ENCODE results near the gene B4GALT2.

Gene B4GALT2

DNA sequence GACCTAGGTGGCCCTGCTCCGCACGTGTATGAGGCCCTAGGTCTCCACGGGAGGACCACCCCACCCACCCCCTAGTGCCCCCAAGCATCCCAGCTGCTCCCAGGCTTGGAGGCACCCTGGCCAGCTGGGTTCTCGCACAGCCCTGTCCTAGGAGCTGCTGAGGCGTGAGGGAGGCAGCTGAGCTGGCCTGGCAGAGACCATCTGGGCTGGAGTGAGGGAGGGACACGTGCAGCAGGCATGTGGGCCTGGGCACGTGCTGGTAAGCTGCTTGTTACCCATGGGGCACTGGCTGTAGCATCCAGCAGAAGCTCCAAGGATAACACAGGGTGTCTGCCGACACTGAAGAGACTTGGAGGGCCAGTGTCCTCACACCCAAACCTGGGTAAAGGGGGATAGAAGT is 42.1 kb downstream of the B4GALT2 start:
- H3K27me3 ChIP-seq (ENCODE audit: insufficient read depth, low read length) = no peaks in the 10 kb centered on the region
- H2AFZ ChIP-seq (ENCODE audit: low read length, unreplicated experiment) = no peak overlapping the region
- no peaks in the 10 kb centered on the region for H3K36me3 ChIP-seq (ENCODE audit: insufficient read depth, low read length)
- H3K4me1 ChIP-seq (ENCODE audit: control insufficient read depth, insufficient read depth, low read length, unreplicated experiment) = peaks cover 10% of the 10 kb centered on the region
- no peaks in the 10 kb centered on the region for H3K79me2 ChIP-seq (ENCODE audit: control insufficient read depth, insufficient read depth, low read length, unreplicated experiment)
- no peak overlapping the region for H3K4me3 ChIP-seq (ENCODE audit: low read depth, low read length)
- no peak overlapping the region for H3K27ac ChIP-seq (ENCODE audit: low read depth, low read length)

DNA sequence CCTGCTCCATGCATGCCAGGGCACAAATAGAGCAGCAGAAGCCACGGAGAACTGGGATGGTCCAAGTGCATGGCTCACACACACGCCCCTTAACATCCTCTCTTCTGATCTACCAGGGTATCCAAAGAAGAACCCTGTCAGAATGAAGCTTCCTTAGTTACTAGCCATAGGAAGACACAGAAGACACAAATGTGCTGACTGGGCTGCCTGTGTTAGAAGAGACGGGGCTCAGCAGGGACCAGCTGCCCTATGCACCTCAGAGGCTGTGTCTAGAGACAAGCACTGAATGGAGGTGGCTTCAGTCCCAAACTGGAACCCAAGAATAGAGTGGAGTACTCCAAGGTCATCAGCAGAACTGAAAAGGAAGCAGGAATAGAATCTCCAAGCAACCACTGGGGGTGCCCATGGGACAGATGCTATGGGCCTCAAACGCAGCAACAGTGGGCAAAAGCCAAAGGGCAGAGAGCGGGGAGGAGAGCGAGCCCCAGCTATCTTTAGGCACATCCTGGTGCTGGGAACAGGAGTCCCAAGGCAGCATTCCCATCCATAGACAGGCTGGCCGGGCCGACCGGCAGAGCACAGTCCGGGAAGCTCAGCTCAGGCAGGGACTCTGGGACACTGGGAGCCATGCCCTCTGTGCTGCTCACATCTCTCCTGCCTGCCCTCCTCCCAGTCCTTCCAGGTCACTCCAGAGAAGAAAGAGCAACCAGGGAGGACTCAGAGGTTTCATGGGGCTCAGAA is 42.7 kb downstream of the B4GALT2 start:
- Histone ChIP-seq H3K27ac (ENCODE audit: low read depth, low read length) (no peak overlapping the region), H3K27me3 (ENCODE audit: insufficient read depth, low read length) (no peaks in the 10 kb centered on the region), H2AFZ (ENCODE audit: low read length, unreplicated experiment) (no peak overlapping the region), H3K4me1 (ENCODE audit: control insufficient read depth, insufficient read depth, low read length, unreplicated experiment) (peaks cover 10% of the 10 kb centered on the region), H3K4me3 (ENCODE audit: low read depth, low read length) (no peak overlapping the region), H3K36me3 (ENCODE audit: insufficient read depth, low read length) (no peaks in the 10 kb centered on the region), H3K79me2 (ENCODE audit: control insufficient read depth, insufficient read depth, low read length, unreplicated experiment) (no peaks in the 10 kb centered on the region)

DNA sequence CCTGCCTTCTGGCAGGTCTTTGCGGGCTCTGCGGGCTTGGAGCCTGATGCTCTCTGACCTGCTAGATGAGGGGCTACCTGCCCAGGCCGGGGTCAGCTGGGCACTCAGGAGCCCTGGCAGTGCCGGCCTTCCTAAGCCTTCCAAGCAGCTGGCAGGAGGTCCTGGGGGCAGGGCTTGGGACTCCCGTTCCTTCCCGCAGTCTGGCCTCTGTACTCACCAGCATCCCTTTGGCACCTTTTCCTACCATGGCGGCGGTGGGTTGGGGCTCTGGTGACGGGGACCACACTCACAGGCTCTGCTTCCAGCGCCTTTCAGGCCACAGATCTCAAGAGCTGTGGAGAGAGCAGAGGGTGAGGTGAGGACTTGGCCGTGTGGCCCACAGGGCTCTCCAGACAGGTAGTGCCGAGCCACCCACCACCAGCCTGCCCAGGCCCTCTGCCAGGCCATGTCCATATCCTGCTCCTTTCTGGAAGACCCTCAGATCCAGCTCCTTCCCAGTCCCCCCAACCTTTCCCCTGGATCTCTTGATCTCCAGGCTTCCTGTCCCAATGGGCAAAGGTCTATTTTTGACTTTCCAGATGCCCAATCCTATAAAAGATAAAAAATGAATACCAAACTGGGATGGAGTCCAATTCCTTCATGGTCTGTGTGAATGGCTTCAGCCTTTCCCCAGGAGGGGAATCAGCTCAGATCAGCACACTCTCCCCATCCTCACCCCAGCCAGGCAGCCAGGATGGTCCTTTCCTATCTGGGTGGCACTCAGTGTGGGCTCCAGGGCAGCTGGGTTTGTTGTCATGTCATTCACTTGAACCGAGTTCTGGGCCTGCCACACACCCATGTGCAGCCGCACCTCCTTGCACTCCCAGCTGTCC is 45.3 kb downstream of the B4GALT2 start:
- Histone ChIP-seq H3K27ac (ENCODE audit: low read depth, low read length) (0 out of 2 replicates have a peak overlapping the region, but pooled peaks have one; percentile 10), H2AFZ (ENCODE audit: low read length, unreplicated experiment) (no peak overlapping the region), H3K27me3 (ENCODE audit: insufficient read depth, low read length) (no peaks in the 10 kb centered on the region), H3K36me3 (ENCODE audit: insufficient read depth, low read length) (no peaks in the 10 kb centered on the region), H3K79me2 (ENCODE audit: control insufficient read depth, insufficient read depth, low read length, unreplicated experiment) (no peaks in the 10 kb centered on the region), H3K4me1 (ENCODE audit: control insufficient read depth, insufficient read depth, low read length, unreplicated experiment) (peaks cover 22% of the 10 kb centered on the region), H3K4me3 (ENCODE audit: low read depth, low read length) (no peak overlapping the region)

DNA sequence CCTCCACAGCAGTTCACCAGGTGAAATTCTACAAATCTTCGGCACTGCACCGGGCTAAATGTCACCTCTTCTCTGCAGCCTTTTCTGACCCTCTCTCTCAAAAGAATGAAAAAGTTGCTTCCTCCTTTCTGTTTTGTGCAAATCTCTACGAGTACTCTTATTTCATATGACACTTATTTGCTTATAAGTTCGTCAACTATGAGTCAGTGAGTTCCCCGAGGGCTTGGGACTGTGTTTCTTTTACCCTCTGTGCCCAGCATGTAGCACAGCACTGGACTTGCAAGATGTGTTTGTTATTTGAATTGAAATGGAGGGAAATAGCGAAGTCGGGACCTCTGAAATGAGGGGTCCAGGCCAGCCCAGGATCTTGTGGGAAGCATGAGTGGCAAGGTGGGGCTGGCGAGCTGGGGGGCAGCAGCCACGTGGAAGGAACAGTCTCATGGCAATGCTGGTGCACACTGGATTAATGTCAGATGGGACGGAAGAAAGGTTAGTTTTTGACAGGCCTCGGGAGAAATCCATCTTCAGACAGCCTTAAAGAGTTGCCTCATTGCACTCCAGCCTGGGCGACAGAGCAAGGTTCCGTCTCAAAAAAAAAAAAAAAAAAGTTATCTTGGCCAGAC is 46.0 kb downstream of the B4GALT2 start:
- Histone ChIP-seq H3K79me2 (ENCODE audit: control insufficient read depth, insufficient read depth, low read length, unreplicated experiment) (no peaks in the 10 kb centered on the region), H2AFZ (ENCODE audit: low read length, unreplicated experiment) (no peak overlapping the region), H3K36me3 (ENCODE audit: insufficient read depth, low read length) (no peaks in the 10 kb centered on the region), H3K4me1 (ENCODE audit: control insufficient read depth, insufficient read depth, low read length, unreplicated experiment) (peaks cover 24% of the 10 kb centered on the region), H3K4me3 (ENCODE audit: low read depth, low read length) (no peak overlapping the region), H3K27ac (ENCODE audit: low read depth, low read length) (0 out of 2 replicates have a peak overlapping the region, but pooled peaks have one; percentile 10), H3K27me3 (ENCODE audit: insufficient read depth, low read length) (no peaks in the 10 kb centered on the region)

GRCh38 chr1:44025816-44026215 is 46.8 kb downstream of the B4GALT2 start:
- no peaks in the 10 kb centered on the region for H3K27me3 ChIP-seq (ENCODE audit: insufficient read depth, low read length)
- H3K4me3 ChIP-seq (ENCODE audit: low read depth, low read length) = no peak overlapping the region
- no peaks in the 10 kb centered on the region for H3K36me3 ChIP-seq (ENCODE audit: insufficient read depth, low read length)
- no peaks in the 10 kb centered on the region for H3K79me2 ChIP-seq (ENCODE audit: control insufficient read depth, insufficient read depth, low read length, unreplicated experiment)
- no peak overlapping the region for H2AFZ ChIP-seq (ENCODE audit: low read length, unreplicated experiment)
- H3K27ac ChIP-seq (ENCODE audit: low read depth, low read length) = no peak overlapping the region
- peaks cover 24% of the 10 kb centered on the region for H3K4me1 ChIP-seq (ENCODE audit: control insufficient read depth, insufficient read depth, low read length, unreplicated experiment)

DNA sequence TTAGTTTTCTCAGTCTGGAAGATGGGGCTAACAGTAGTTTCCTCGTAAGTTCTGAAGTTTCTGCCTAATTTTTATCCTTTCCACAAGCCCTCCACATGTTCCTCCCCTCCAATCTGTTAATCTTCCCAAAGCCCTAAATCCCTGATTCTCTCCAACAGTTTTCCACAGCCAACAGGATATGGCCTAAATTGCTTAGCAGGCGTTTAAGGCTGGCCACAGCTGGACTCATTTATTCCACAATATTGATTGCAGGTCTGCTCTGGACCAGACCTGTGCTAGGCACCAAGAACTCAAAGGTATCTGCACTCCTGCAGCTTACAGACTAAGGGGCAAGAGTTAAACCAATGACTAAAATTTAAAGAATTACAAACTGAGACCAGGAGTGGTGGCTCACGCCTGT is 48.3 kb downstream of the B4GALT2 start:
- Histone ChIP-seq H3K36me3 (ENCODE audit: insufficient read depth, low read length) (no peaks in the 10 kb centered on the region), H2AFZ (ENCODE audit: low read length, unreplicated experiment) (no peak overlapping the region), H3K27me3 (ENCODE audit: insufficient read depth, low read length) (no peaks in the 10 kb centered on the region), H3K4me1 (ENCODE audit: control insufficient read depth, insufficient read depth, low read length, unreplicated experiment) (peaks cover 29% of the 10 kb centered on the region), H3K79me2 (ENCODE audit: control insufficient read depth, insufficient read depth, low read length, unreplicated experiment) (no peaks in the 10 kb centered on the region), H3K27ac (ENCODE audit: low read depth, low read length) (no peak overlapping the region), H3K4me3 (ENCODE audit: low read depth, low read length) (no peak overlapping the region)

DNA sequence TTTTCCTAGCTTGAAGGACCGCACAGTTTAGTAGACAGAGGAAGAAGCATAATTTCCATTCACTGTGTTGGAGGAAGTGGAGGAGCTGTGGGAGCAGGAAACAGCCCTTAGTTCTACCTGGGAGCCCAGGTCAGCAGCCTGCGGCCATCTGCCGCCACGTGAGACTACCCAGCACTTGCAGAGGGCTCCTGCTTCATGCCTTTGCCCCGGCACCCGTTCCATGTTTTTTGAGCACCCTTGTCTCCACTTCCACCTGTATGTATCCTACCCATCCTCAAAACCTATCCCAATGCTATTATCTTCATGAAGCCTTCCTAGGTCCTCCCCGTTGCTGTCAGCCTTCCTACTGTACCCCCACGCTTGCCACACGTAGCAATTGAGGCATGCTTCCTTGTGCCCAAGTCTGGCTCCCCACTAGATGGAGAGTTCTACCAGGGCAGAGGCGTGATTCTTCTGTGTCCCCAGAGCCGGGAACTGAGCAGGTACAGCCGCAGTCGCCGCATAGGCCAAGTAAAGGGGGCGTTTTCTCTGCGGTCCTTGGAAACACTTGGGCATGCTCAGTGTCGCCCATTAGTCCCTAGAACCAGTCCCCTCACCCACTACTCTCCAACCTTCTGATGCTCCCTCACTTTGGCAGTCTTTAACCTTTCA is 50.4 kb downstream of the B4GALT2 start:
- peak overlapping the region; percentile 78 for H2AFZ ChIP-seq (ENCODE audit: low read length, unreplicated experiment)
- no peaks in the 10 kb centered on the region for H3K27me3 ChIP-seq (ENCODE audit: insufficient read depth, low read length)
- H3K27ac ChIP-seq (ENCODE audit: low read depth, low read length) = peak overlapping the region; percentile 50; the same call in 1 of the 2 replicates
- no peaks in the 10 kb centered on the region for H3K79me2 ChIP-seq (ENCODE audit: control insufficient read depth, insufficient read depth, low read length, unreplicated experiment)
- peak overlapping the region; percentile 84 for H3K4me3 ChIP-seq (ENCODE audit: low read depth, low read length)
- H3K4me1 ChIP-seq (ENCODE audit: control insufficient read depth, insufficient read depth, low read length, unreplicated experiment) = peaks cover 27% of the 10 kb centered on the region
- no peaks in the 10 kb centered on the region for H3K36me3 ChIP-seq (ENCODE audit: insufficient read depth, low read length)

GRCh38 chr1:44029911-44030604 is 51.0 kb downstream of the B4GALT2 start:
- H3K27me3 ChIP-seq (ENCODE audit: insufficient read depth, low read length) = no peaks in the 10 kb centered on the region
- H3K79me2 ChIP-seq (ENCODE audit: control insufficient read depth, insufficient read depth, low read length, unreplicated experiment) = no peaks in the 10 kb centered on the region
- peak overlapping the region; percentile 78 for H2AFZ ChIP-seq (ENCODE audit: low read length, unreplicated experiment)
- peaks cover 21% of the 10 kb centered on the region for H3K4me1 ChIP-seq (ENCODE audit: control insufficient read depth, insufficient read depth, low read length, unreplicated experiment)
- H3K36me3 ChIP-seq (ENCODE audit: insufficient read depth, low read length) = no peaks in the 10 kb centered on the region
- peak overlapping the region; percentile 50 for H3K27ac ChIP-seq (ENCODE audit: low read depth, low read length)
- H3K4me3 ChIP-seq (ENCODE audit: low read depth, low read length) = peak overlapping the region; percentile 84

GRCh38 chr1:44030605-44031251 is 51.7 kb downstream of the B4GALT2 start:
- H3K36me3 ChIP-seq (ENCODE audit: insufficient read depth, low read length) = no peaks in the 10 kb centered on the region
- no peaks in the 10 kb centered on the region for H3K79me2 ChIP-seq (ENCODE audit: control insufficient read depth, insufficient read depth, low read length, unreplicated experiment)
- H2AFZ ChIP-seq (ENCODE audit: low read length, unreplicated experiment) = peak overlapping the region; percentile 78
- H3K27ac ChIP-seq (ENCODE audit: low read depth, low read length) = no peak overlapping the region
- H3K4me3 ChIP-seq (ENCODE audit: low read depth, low read length) = peak overlapping the region; percentile 84
- no peaks in the 10 kb centered on the region for H3K27me3 ChIP-seq (ENCODE audit: insufficient read depth, low read length)
- H3K4me1 ChIP-seq (ENCODE audit: control insufficient read depth, insufficient read depth, low read length, unreplicated experiment) = peaks cover 24% of the 10 kb centered on the region

All from ACC112 (cell line).